NCI-H146 treated with DMSO at 0.1 percent for 48 hours (cell line): ENCODE results near the gene EIF3CL.
"Not testable (repeated sequence)": the region's sequence is repeated elsewhere in the genome, so short reads cannot be mapped to it uniquely, and the experiment has no call there.

Experiments
- DNase-seq: peaks from one replicate; lab custom pipeline; 2025; ENCODE audit not compliant: unreplicated experiment; lab: John Stamatoyannopoulos, UW

The EIF3CL gene, protein sequence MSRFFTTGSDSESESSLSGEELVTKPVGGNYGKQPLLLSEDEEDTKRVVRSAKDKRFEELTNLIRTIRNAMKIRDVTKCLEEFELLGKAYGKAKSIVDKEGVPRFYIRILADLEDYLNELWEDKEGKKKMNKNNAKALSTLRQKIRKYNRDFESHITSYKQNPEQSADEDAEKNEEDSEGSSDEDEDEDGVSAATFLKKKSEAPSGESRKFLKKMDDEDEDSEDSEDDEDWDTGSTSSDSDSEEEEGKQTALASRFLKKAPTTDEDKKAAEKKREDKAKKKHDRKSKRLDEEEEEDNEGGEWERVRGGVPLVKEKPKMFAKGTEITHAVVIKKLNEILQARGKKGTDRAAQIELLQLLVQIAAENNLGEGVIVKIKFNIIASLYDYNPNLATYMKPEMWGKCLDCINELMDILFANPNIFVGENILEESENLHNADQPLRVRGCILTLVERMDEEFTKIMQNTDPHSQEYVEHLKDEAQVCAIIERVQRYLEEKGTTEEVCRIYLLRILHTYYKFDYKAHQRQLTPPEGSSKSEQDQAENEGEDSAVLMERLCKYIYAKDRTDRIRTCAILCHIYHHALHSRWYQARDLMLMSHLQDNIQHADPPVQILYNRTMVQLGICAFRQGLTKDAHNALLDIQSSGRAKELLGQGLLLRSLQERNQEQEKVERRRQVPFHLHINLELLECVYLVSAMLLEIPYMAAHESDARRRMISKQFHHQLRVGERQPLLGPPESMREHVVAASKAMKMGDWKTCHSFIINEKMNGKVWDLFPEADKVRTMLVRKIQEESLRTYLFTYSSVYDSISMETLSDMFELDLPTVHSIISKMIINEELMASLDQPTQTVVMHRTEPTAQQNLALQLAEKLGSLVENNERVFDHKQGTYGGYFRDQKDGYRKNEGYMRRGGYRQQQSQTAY

GRCh38 chr16:28403220-28404072 is at the start of gene EIF3CL:
TSS of gene EIF3CL (minus strand) at chr16:28403841. CDS start at chr16:28403618, 223 bp downstream.
- not testable (repeated sequence) for DNase-seq

- not testable (repeated sequence) for DNase-seq
These were observed 43.4 kb upstream of the EIF3CL start for GRCh38 chr16:28447081-28447480.

- not testable (repeated sequence) for DNase-seq
These were observed 42.7 kb upstream of the EIF3CL start for GRCh38 chr16:28446388-28446787.

GRCh38 chr16:28443943-28444342 is 40.3 kb upstream of the EIF3CL start:
- DNase-seq = not testable (repeated sequence)

DNA sequence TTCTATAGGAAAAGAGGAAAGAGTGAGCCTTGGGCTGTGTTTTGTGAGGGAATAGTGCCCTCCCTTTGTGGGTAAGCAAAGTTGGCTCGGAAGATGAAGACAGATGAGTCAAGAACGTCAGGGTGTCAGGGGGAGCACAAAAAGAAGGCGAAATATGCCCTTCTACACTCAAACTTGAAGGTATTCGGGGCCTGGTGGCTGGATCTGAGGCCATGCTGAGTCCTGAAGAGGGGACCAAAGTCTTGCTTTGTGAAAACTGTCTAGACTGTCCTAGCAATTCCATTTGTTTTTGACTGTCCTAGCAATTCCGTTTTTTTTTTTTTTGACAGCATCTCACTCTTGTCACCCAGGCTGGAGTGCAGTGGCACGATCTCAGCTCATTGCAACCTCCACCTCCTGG is 35.3 kb upstream of the EIF3CL start:
- DNase-seq = not testable (repeated sequence)

GRCh38 chr16:28435340-28435739 is 31.7 kb upstream of the EIF3CL start:
- DNase-seq = not testable (repeated sequence)

DNA sequence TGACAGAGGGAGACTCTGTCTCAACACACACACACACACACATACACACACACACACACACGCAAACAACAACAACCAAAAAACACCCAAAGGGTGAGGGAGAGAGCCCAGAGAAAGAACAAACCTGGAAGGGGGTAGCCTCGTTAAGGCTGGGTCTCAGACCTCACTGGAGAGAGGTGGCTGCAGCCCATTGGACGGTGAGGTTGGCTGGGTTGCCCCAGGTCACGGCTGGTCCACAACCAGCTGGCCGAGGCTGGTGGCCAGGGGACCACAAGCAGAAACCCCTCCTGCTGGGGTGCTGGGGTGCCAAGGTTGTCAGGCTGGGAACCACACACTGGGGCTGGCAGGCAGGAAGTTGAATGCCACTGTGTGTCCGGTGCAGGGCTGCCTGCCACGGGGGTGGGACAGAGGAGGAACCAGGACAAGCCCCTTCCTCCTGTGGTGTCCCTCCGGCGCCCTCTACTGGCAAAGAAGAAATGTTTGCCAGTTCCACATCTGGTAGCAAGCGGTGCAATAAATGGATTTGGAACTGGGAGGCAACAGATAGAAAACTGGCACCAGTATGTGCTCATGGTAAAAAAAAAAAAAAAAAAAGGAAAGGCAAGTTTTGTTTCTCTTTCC is 22.5 kb upstream of the EIF3CL start:
- DNase-seq = not testable (repeated sequence)

GRCh38 chr16:28421071-28421750 is 17.6 kb upstream of the EIF3CL start:
- not testable (repeated sequence) for DNase-seq

DNA sequence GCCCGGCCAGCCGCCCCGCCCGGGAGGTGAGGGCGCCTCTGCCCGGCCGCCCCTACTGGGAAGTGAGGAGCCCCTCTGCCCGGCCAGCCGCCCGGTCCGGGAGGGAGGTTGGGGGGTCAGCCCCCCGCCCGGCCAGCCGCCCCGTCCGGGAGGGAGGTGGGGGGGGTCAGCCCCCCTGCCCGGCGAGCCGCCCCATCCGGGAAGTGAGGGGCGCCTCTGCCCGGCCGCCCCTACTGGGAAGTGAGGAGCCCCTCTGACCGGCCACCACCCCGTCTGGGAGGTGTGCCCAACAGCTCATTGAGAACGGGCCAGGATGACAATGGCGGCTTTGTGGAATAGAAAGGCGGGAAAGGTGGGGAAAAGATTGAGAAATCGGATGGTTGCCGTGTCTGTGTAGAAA is 13.4 kb upstream of the EIF3CL start:
- DNase-seq = not testable (repeated sequence)

DNA sequence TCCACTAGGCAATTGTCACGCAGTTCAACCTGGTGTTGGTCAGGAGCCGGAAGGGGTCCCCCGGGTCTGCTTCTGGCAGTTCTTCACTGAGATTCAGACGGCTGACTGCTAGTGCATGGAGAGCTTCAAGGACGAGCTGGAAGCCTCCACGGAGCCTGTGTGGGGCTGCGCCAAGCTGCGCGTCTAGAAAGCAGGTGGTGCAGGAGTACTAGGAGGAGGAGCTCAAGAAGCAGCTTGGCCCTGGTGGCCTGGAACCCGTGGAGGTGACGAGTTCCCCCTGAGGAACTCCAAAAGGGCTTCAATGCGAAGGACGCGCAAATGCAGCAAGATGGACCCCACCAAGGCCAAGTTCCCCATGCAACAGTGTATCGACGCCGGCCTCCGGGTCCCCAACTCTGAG is 10.9 kb upstream of the EIF3CL start:
- DNase-seq = not testable (repeated sequence)

DNA sequence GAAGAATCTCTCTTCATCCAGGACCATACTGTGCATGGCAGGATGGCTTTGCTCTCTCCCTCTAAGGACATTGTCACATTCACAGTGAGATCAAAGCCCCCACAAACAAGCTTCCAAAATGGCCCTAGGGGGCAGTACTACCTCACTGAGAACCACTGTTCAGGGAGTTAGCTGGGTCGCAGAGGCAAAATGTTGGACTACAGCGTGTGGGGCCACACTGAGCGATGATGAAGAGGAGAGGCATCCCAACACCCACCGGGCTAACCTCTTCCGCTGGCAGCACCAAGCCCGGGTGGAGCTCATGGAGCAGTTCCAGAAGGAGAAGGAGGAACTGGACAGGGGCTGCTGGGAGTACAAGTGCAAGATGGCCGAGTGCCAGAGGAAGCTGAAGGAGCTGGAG is 9.9 kb upstream of the EIF3CL start:
- not testable (repeated sequence) for DNase-seq

- DNase-seq = not testable (repeated sequence)
These were observed 11.6 kb downstream of the EIF3CL start for GRCh38 chr16:28392054-28392453.

DNA sequence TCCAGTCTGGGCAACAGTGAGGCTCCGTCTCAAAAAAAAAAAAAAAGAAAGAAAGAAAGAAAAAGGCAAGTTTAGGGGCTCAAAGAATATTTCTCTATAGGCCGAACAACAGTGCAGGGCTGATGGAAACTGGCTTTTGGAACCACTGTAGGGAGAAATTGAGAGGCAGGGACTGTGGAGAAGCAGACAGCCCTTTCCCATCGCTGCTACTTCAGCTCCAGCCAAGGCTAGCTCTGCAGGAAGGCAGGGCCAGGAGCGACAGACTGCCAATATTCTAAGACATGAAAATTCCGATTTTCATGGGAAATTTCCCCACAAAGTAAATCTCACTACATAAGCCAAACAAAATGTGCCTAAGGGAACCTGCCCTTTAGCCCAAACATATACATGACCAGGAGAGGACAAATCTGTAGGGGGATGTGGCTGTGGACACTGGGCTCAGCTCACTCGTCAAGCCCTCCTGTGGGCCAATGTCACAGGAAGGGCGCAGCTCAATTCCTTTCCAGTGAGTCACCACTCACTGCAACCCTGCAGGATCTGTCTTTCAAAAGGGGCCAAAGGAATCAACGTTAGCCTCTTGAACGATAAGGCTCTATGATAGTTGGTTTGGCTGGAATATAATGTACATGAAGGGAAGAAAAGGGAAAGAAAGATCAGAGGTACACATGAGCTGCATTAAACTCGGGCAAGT is 21.3 kb downstream of the EIF3CL start:
- not testable (repeated sequence) for DNase-seq

GRCh38 chr16:28377822-28378221 is 25.8 kb downstream of the EIF3CL start:
- DNase-seq = not testable (repeated sequence)

GRCh38 chr16:28377108-28377625 is 26.5 kb downstream of the EIF3CL start:
- DNase-seq = not testable (repeated sequence)

DNA sequence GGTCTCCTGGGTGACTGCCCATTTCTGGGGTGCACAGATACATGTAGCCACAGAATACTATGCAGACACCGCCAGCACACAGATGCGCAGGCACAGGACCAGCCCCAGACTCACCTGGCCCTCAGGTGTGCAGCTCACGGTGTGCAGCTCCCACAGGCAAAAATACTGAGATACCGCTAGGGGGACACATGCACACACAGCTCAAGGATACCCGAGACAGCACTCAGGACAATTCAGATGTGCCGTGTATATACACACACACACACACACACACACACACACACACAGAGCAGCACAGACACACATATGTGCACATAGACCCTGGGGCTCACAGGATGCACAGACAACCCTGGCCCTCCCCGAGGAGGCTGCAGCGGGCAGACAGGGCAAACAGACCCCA is 28.5 kb downstream of the EIF3CL start:
- DNase-seq = not testable (repeated sequence)

DNA sequence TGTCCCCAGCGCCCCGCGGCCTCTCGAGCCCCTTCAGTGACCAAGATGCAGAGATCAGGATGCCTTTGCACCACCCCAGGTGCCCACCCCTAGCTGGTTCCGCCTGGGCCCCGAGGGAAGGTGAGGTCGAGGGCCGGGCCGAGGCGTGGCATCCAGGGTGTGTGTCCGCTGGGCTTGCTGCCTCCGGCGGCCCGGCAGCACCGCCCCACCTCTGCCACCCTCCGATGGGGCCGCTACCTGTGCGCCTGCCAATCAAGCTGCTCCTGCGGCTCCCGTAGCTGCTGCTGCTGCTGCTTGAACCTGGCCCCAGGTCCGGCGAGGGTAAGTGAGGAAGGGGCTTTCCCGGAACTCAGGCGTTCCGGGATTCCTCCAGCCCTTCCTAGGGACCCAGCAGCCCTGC is 29.4 kb downstream of the EIF3CL start:
- DNase-seq = not testable (repeated sequence)

DNA sequence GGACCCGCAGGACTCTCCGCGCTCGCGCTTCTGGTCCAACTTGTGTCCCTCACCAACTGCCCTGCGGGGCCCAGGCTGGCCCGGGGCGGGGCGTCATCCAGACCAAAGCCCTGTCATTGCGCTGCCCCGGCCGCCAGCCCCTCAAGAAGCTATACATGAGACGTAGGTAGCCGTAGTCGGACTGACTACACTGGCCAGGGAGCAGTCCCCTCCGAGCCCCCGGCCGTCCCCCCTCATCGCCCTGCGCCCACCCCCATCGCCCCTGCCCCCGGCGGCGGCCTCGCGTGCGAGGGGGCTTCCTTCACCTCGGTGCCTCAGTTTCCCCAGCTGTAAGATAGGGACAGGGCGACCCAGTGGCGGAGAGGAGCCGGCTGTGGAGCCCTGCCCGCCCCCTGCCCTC is 35.7 kb downstream of the EIF3CL start:
- not testable (repeated sequence) for DNase-seq
